GM21576 (cell line): ENCODE results near the gene NUP214.
"Not testable (repeated sequence)": the region's sequence is repeated elsewhere in the genome, so short reads cannot be mapped to it uniquely, and the experiment has no call there.

Experiments used
- ATAC-seq: cut with Tn5 transposase; IDR thresholded peaks from one replicate; pipeline ENCODE4 v1.9.1; 2021; ENCODE audit warnings: mild to moderate bottlenecking, moderate library complexity; ENCODE audit not compliant: unreplicated experiment

NUP214 gene

GRCh38 chr9:131191032-131191431 lies 65.6 kb downstream of the NUP214 start:
- not testable (repeated sequence) for ATAC-seq

DNA sequence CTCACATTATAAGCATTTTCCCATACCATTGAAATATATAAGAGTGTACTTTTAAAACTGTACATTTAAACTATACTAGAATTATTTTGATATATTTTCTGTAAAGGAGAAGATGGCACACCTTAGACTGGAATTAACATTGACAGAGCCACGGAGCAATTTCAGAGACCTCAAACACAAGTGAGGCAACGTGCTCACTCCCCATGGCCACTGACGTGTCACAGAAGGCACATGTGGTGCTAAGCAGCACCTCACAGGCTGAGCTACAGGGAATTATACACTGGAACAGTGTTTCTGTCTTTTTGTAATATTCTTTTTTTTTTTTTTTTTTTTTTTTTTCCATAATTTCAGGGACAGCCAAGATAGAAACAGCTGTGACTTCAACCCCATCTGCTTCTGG lies 66.5 kb downstream of the NUP214 start:
- ATAC-seq, result no peak

DNA sequence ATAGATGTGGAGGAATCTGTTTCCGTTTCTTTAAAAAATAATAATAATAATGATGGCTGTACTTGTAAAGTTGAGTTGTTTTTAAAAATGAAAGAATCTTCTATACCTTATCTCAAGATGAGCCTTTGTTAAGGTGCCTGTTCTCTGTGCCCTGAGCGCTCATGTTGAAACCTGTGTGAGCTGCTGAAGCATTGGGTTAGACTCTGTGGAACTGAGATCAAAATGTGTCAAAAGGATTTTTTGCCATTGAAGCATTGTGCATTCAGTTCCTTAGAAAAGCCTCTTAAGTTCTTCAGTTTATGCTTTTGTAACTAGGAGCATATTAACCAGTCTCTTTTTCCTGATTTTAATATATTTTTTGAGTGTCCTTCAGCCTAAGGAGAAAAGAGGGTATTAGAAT lies 67.7 kb downstream of the NUP214 start:
- ATAC-seq, result no peak

- no peak for ATAC-seq
Observed at GRCh38 chr9:131194762-131195161, 69.4 kb downstream of the NUP214 start.

DNA sequence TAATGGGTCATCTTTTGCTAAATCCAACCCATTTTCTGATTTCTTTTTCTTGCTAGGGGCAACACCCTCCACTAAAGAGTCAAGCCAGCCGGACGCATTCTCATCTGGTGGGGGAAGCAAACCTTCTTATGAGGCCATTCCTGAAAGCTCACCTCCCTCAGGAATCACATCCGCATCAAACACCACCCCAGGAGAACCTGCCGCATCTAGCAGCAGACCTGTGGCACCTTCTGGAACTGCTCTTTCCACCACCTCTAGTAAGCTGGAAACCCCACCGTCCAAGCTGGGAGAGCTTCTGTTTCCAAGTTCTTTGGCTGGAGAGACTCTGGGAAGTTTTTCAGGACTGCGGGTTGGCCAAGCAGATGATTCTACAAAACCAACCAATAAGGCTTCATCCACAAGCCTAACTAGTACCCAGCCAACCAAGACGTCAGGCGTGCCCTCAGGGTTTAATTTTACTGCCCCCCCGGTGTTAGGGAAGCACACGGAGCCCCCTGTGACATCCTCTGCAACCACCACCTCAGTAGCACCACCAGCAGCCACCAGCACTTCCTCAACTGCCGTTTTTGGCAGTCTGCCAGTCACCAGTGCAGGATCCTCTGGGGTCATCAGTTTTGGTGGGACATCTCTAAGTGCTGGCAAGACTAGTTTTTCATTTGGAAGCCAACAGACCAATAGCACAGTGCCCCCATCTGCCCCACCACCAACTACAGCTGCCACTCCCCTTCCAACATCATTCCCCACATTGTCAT lies 72.0 kb downstream of the NUP214 start:
- ATAC-seq, result no peak

- ATAC-seq, result no peak
Observed at GRCh38 chr9:131198041-131198715, 72.8 kb downstream of the NUP214 start.

DNA sequence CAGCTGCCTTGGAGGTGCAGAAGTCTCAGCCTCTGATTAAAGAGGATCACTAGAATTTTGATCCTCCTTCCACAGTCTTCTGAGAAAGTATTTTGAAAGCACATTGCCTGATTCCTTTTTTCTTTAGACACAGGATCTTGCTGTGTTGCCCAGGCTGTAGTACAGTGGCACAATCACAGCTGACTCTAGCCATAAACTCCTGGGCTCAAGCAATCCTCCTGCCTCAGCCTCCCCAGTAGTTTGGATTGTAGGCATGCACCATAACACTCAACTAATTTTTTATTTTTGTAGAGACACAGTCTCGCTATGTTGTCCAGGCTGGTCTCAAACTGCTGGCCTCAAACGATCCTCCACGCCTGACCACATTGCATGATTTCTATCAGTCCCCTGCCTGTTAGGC lies 76.5 kb downstream of the NUP214 start:
- no peak for ATAC-seq

- ATAC-seq, result no peak
Observed at GRCh38 chr9:131203431-131204218, 78.2 kb downstream of the NUP214 start.

DNA sequence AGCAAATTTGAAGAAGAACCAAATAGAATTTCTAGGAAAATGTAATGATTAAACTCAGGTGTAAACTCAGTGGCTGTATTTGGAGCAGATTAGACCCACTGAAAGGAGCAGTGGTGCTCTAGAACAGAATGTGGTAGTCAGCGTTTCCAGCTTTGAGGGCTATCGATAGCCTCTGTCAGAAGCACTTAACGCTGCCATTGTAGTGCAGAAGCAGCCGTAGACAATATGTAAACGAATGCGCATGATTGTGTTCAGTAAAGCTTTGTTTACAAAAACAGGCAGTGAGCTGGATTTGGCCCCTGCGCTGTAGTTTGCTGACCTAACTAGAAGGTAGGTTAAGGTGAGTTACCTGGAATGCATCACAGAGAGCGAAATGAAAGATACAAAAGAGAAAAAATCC lies 78.9 kb downstream of the NUP214 start:
- no peak for ATAC-seq

- ATAC-seq, result no peak
Observed at GRCh38 chr9:131206495-131206894, 81.1 kb downstream of the NUP214 start.

DNA sequence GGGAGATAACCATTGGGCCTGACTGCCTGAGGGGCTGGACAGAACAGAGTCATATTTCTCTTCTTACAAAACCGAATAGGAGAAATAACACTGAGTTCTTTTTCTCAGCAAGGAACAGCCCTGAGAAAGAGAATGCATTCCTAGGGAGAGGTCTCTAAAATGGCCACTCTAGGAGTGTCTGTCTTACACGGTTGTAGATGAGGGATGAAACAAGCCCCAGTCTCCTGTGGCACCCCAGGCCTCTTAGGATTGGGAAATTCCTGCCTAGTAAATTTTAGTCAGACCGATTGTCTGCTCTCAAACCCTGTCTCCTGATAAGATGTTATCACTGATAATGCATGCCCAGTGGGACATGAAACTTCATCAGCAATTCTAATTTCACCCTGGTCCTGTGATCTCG lies 86.5 kb downstream of the NUP214 start:
- not testable (repeated sequence) for ATAC-seq

- ATAC-seq, result no peak
Observed at GRCh38 chr9:131214286-131214856, 89.0 kb downstream of the NUP214 start.

- no peak for ATAC-seq
Observed at GRCh38 chr9:131214876-131215275, 89.5 kb downstream of the NUP214 start.

GRCh38 chr9:131216806-131217205 lies 91.4 kb downstream of the NUP214 start:
- ATAC-seq, result no peak

GRCh38 chr9:131217331-131218031 lies 92.1 kb downstream of the NUP214 start:
- ATAC-seq, result no peak

DNA sequence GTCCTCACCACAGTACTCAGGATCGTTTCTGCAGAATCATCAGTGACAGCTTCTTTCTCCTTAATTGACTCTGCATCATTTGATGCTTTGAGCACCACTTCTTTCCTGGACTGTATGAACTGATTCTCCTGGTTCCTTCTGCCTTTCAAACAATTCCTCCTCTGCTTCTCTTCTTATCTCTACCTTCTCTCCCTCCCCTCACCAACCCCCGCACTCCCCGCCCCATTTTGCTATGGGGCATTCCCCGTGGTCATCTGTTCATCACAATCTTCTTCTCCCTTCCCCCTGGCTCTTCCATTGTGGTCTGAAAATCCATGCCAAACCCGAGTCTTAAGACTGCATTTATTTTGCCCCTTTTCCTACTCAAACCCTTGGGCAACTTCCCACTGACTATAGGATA lies 93.0 kb downstream of the NUP214 start:
- no peak for ATAC-seq

- ATAC-seq, result no peak
Observed at GRCh38 chr9:131220485-131220884, 95.1 kb downstream of the NUP214 start.

DNA sequence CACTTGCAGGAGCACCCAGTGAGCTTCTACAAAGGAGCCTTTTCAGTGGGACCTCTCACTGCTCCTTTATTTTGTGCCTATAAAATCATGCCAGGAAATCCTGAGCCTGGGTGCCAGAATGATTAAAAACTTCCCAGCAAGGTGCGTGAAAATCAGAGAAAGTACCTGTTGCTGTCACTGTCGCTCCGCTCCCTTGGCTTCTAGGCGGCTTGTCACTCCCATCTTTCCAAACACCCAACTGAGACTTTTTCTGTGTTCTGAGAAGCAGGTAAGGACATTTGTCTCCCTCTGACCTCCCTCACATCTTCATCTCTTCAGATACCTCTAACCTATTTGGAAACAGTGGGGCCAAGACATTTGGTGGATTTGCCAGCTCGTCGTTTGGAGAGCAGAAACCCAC lies 97.1 kb downstream of the NUP214 start:
- no peak for ATAC-seq

DNA sequence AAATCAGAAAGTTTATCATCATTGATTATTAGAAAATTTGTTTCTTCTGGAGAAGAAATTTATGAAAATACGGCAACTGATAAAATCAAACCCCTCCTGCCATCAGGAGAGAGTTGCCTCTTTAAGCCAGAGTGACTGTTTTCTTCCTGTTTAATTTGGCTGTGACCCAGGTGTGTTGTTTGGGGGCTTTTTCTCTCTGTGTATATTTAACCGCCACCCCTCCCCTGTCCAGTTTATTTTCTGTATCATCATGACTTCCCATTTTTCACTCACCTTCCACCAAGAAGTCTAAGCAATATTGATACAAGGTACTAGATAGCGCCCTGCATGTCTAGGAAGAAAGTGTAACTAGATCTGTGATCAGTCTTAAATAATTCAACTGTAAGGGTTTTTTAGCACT lies 100.8 kb downstream of the NUP214 start:
- no peak for ATAC-seq

GRCh38 chr9:131227112-131227958 lies 101.9 kb downstream of the NUP214 start:
- no peak for ATAC-seq
